H9 (cell line): Measurements from ENCODE around the gene HS1BP3. TPM values are rescaled to one million over a fixed set of nuclear protein-coding genes. Genes with fewer than 3 reads are reported as not detected.

Experiments
- DNase-seq: peaks from one replicate; pipeline ENCODE4 v3.0.0-alpha.2; 2017
- H2AFZ ChIP-seq: one replicate; pipeline ENCODE4 v1.6.1; 2013; ENCODE audit warnings: mild to moderate bottlenecking, low read length, control low read depth, moderate library complexity
- H2AK5ac ChIP-seq: 2 replicates; pipeline ENCODE4 v1.6.1; 2013; ENCODE audit warnings: low read length, control low read depth, mixed read lengths; ENCODE audit not compliant: insufficient read length
- H2BK120ac ChIP-seq: one replicate; pipeline ENCODE4 v1.6.1; 2013; ENCODE audit warnings: low read depth, mild to moderate bottlenecking, low read length, control low read depth, inconsistent platforms; ENCODE audit not compliant: poor library complexity, severe bottlenecking
- H2BK12ac ChIP-seq: 2 replicates; pipeline ENCODE4 v1.6.1; 2013; ENCODE audit warnings: low read length, control low read depth, mixed read lengths, low read depth; ENCODE audit not compliant: insufficient read length
- H2BK15ac ChIP-seq: 2 replicates; pipeline ENCODE4 v1.6.1; 2013; ENCODE audit warnings: low read depth, low read length, control low read depth
- H2BK20ac ChIP-seq: one replicate; pipeline ENCODE4 v1.6.1; 2013; ENCODE audit warnings: low read depth, mild to moderate bottlenecking, low read length, control low read depth, inconsistent platforms; ENCODE audit not compliant: poor library complexity, severe bottlenecking
- H2BK5ac ChIP-seq: 2 replicates; pipeline ENCODE4 v1.6.1; 2013; ENCODE audit warnings: low read length, control low read depth, mixed read lengths; ENCODE audit not compliant: insufficient read length
- H3K14ac ChIP-seq: 2 replicates; pipeline ENCODE4 v1.6.1; 2013; ENCODE audit warnings: low read length, control low read depth; ENCODE audit not compliant: insufficient read depth
- H3K18ac ChIP-seq: 2 replicates; pipeline ENCODE4 v1.6.1; 2013; ENCODE audit warnings: low read depth, mild to moderate bottlenecking, mixed read lengths, low read length, control low read depth; ENCODE audit not compliant: insufficient read length
- H3K23ac ChIP-seq: 2 replicates; pipeline ENCODE4 v1.6.1; 2013; ENCODE audit warnings: low read length, control low read depth, mixed read lengths, low read depth; ENCODE audit not compliant: insufficient read length
- H3K23me2 ChIP-seq: 2 replicates; pipeline ENCODE4 v1.6.1; 2013; ENCODE audit warnings: low read depth, mild to moderate bottlenecking, mixed read lengths, low read length, control low read depth; ENCODE audit not compliant: insufficient read length, poor library complexity, severe bottlenecking
- H3K27ac ChIP-seq: 2 replicates; pipeline ENCODE4 v1.5.1; 2013; ENCODE audit warnings: low read length, control low read depth, mixed read lengths, low read depth; ENCODE audit not compliant: insufficient read length
- H3K27me3 ChIP-seq: 2 replicates; pipeline ENCODE4 v1.6.1; 2013; ENCODE audit warnings: low read length, control low read depth, inconsistent platforms; ENCODE audit not compliant: insufficient read depth
- H3K4ac ChIP-seq: 2 replicates; pipeline ENCODE4 v1.6.1; 2013; ENCODE audit warnings: low read depth, mild to moderate bottlenecking, control low read depth, inconsistent platforms, low read length, moderate library complexity
- H3K4me1 ChIP-seq: 2 replicates; pipeline ENCODE4 v1.6.1; 2013; ENCODE audit warnings: low read length, control low read depth, inconsistent platforms; ENCODE audit not compliant: insufficient read depth
- H3K4me2 ChIP-seq: 2 replicates; pipeline ENCODE4 v1.6.1; 2013; ENCODE audit warnings: low read length, control low read depth, mixed read lengths; ENCODE audit not compliant: insufficient read length, insufficient read depth
- H3K56ac ChIP-seq: 2 replicates; pipeline ENCODE4 v1.6.1; 2013; ENCODE audit warnings: low read depth, mild to moderate bottlenecking, mixed read lengths, low read length, control low read depth; ENCODE audit not compliant: insufficient read length
- H3K79me1 ChIP-seq: 2 replicates; pipeline ENCODE4 v1.6.1; 2013; ENCODE audit warnings: low read depth, mild to moderate bottlenecking, moderate library complexity, low read length, control low read depth, inconsistent platforms; ENCODE audit not compliant: insufficient read depth, poor library complexity, severe bottlenecking
- H3K79me2 ChIP-seq: 2 replicates; pipeline ENCODE4 v1.6.1; 2013; ENCODE audit warnings: low read length, control low read depth, inconsistent platforms; ENCODE audit not compliant: insufficient read depth
- H3K9ac ChIP-seq: 2 replicates; pipeline ENCODE4 v1.6.1; 2013; ENCODE audit warnings: low read length, control low read depth, mixed read lengths; ENCODE audit not compliant: insufficient read length; ENCODE audit errors: extremely low read depth
- H3K9me3 ChIP-seq: one replicate; pipeline ENCODE4 v1.6.1; 2013; ENCODE audit warnings: low read depth, low read length, inconsistent platforms; ENCODE audit not compliant: control insufficient read depth
- H3T11ph ChIP-seq: one replicate; pipeline ENCODE4 v1.6.1; 2013; ENCODE audit warnings: mild to moderate bottlenecking, low read length, control low read depth, inconsistent platforms
- H4K20me1 ChIP-seq: one replicate; pipeline ENCODE4 v1.6.1; 2013; ENCODE audit not compliant: control insufficient read depth, insufficient read length, insufficient read depth
- H4K5ac ChIP-seq: 2 replicates; pipeline ENCODE4 v1.6.1; 2013; ENCODE audit warnings: low read depth, mild to moderate bottlenecking, mixed read lengths, low read length, control low read depth; ENCODE audit not compliant: insufficient read length
- H4K8ac ChIP-seq: replicated peaks from 2 replicates; pipeline ENCODE4 v1.6.1; 2013; ENCODE audit warnings: low read length, control low read depth, mixed read lengths, low read depth; ENCODE audit not compliant: insufficient read length
- H4K91ac ChIP-seq: 2 replicates; pipeline ENCODE4 v1.6.1; 2013; ENCODE audit warnings: low read depth, mild to moderate bottlenecking, moderate library complexity, mixed read lengths, low read length, control low read depth; ENCODE audit not compliant: insufficient read length
- H3K27ac Mint-ChIP-seq, 3 experiments: 2 replicates in 2 of 3; 3 replicates in 1 of 3; pipeline ENCODE4 v1.8.0; 2020 to 2021; ENCODE audit warnings: mixed read lengths in 3 of 3, mild to moderate bottlenecking in 1 of 3, moderate library complexity in 1 of 3
- H3K27me3 Mint-ChIP-seq: 2 replicates; pipeline ENCODE4 v1.8.0; 2021; ENCODE audit warnings: low read depth, mild to moderate bottlenecking, moderate library complexity, mixed read lengths
- H3K36me3 Mint-ChIP-seq, 3 experiments: 2 replicates in 2 of 3; 3 replicates in 1 of 3; pipeline ENCODE4 v1.8.0; 2020 to 2021; ENCODE audit warnings: low read depth in 3 of 3, mixed read lengths in 3 of 3; ENCODE audit not compliant: insufficient read depth in 1 of 3
- H3K4me1 Mint-ChIP-seq, 2 experiments: 2 replicates each; pipeline ENCODE4 v1.8.0; 2020; ENCODE audit warnings: mixed read lengths in 2 of 2
- H3K4me3 Mint-ChIP-seq, 2 experiments: 2 replicates in 1 of 2; 3 replicates in 1 of 2; pipeline ENCODE4 v1.8.0; 2020 to 2021; ENCODE audit warnings: mild to moderate bottlenecking in 2 of 2, mixed read lengths in 2 of 2, moderate library complexity in 1 of 2
- H3K9me3 Mint-ChIP-seq, 2 experiments: 2 replicates in 1 of 2; 3 replicates in 1 of 2; pipeline ENCODE4 v1.8.0; 2020; ENCODE audit warnings: mild to moderate bottlenecking in 2 of 2, mixed read lengths in 2 of 2, moderate library complexity in 1 of 2
- CTCF ChIP-seq: fragments of 200-600 bp; sonication (generic); conservative IDR thresholded peaks from 3 replicates; pipeline ENCODE4 v1.8.0; 2021; ENCODE audit warnings: antibody characterized with exemption, mild to moderate bottlenecking
- WGBS: extraction: QIAGEN DNeasy Blood & Tissue Kit; methylation state at CpG from one replicate; pipeline ENCODE4 v1.1.7; 2013; ENCODE audit warnings: missing lambda C conversion rate, low lambda C conversion rate, mixed read lengths; ENCODE audit not compliant: insufficient read length; ENCODE audit errors: extremely low coverage; 5-methylcytosine and 5-hydroxymethylcytosine counted together
- total RNA-seq: library from RNA; stranded (reverse); gene quantifications from 2 replicates; pipeline ENCODE4 v1.2.1, GENCODE V29; 2021

HS1BP3 gene
- total RNA-seq, 1 experiment from 2014 or later, result 11.1 TPM

- Mint-ChIP-seq H3K27me3 (no peaks in the 10 kb centered on the region; the same call in 1 of the 2 replicates), H3K9me3 (no peaks in the 10 kb centered on the region), H3K4me3 (no peak overlapping the region), H3K4me1 (peaks cover 9 to 16% of the 10 kb centered on the region in 2 experiments), H3K27ac (no peak overlapping the region), H3K36me3 (peaks cover 0 to 6% (median 4%) of the 10 kb centered on the region in 3 experiments; a peak in 3 of 7 replicates)
- H3K27me3 ChIP-seq, result no peaks in the 10 kb centered on the region
- no peak for DNase-seq
- no peaks in the 10 kb centered on the region for H3K79me2 ChIP-seq
- no peak overlapping the region for H2AK5ac ChIP-seq
- no peak for TF ChIP-seq CTCF
- H3K79me1 ChIP-seq, result no peaks in the 10 kb centered on the region
- H2BK120ac ChIP-seq, result no peak overlapping the region
- no peak overlapping the region for H3K18ac ChIP-seq
- no peak overlapping the region for H2BK5ac ChIP-seq
- no peak overlapping the region for H3K56ac ChIP-seq
- no peaks in the 10 kb centered on the region for H3K4me1 ChIP-seq
- no peaks in the 10 kb centered on the region for H4K20me1 ChIP-seq
- H3K9me3 ChIP-seq, result no peaks in the 10 kb centered on the region
- no peak overlapping the region for H2AFZ ChIP-seq
- no peak overlapping the region for H3K4ac ChIP-seq
- H3K4me2 ChIP-seq, result no peak overlapping the region
- no peak overlapping the region for H3K27ac ChIP-seq
- no peak overlapping the region for H3T11ph ChIP-seq
- H3K9ac ChIP-seq, result no peak overlapping the region
- no peak overlapping the region for H3K23ac ChIP-seq
- WGBS, result no CpG with 5 or more reads among the region's 11 CpGs
- H4K8ac ChIP-seq, result no peak overlapping the region
- H2BK20ac ChIP-seq, result no peak overlapping the region
- H2BK15ac ChIP-seq, result no peak overlapping the region
- peak overlapping the region; percentile 17; the same call in 1 of the 2 replicates for H3K14ac ChIP-seq
- H2BK12ac ChIP-seq, result no peak overlapping the region
- no peaks in the 10 kb centered on the region for H3K23me2 ChIP-seq
- no peak overlapping the region for H4K5ac ChIP-seq
- no peak overlapping the region for H4K91ac ChIP-seq
These were observed 25.9 kb downstream of the HS1BP3 start for GRCh38 chr2:20624884-20625485.
